ENCODE data around the gene PRPF6. TPM values are rescaled to one million over a fixed set of nuclear protein-coding genes. Genes with fewer than 3 reads are reported as not detected.

PRPF6 gene
- total RNA-seq, 1 donor, result 55.4 TPM

DNA sequence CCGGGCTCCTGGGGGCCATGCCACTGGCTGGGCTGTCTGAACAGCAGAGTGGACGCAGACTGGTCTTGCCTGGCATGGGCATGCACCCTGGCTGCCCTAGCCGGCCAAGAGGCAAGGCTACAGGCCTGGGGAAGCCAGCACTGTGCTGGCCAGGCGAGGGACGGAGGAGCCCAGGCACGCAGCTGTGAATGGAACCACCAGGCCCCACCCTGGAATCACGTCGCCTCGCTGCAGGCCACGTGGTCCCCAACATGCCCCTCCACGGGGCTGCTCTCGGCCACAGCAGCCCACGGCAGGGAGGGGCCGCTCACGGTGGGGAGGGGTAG, 28.8 kb upstream of the PRPF6 start:
- H3K4me3 ChIP-seq (ENCODE audit: low read depth, low read length), result no peak overlapping the region
- TF ChIP-seq, protein P1, sequence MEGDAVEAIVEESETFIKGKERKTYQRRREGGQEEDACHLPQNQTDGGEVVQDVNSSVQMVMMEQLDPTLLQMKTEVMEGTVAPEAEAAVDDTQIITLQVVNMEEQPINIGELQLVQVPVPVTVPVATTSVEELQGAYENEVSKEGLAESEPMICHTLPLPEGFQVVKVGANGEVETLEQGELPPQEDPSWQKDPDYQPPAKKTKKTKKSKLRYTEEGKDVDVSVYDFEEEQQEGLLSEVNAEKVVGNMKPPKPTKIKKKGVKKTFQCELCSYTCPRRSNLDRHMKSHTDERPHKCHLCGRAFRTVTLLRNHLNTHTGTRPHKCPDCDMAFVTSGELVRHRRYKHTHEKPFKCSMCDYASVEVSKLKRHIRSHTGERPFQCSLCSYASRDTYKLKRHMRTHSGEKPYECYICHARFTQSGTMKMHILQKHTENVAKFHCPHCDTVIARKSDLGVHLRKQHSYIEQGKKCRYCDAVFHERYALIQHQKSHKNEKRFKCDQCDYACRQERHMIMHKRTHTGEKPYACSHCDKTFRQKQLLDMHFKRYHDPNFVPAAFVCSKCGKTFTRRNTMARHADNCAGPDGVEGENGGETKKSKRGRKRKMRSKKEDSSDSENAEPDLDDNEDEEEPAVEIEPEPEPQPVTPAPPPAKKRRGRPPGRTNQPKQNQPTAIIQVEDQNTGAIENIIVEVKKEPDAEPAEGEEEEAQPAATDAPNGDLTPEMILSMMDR (IDR thresholded peaks at IDR 0.05; ENCODE audit: insufficient read depth, low read length), result no peak
- DNase-seq (ENCODE audit: low read depth), result no peak

DNA sequence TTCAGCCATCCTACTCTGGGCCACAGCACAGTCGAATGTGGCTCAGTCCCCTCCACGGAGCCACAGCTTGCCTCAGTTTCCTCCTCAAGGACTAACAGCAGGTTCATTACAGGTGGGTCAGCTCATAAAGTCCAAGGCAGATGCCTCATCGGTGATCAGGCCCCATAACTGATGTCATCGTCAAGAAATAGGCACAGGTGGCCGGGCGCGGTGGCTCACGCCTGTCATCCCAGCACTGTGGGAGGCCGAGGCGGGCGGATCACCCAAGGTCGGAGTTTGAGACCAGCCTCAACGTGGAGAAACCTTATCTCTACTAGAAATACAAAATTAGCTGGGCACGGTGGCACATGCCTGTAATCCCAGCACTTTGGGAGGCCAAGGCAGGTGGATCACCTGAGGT, 28.2 kb upstream of the PRPF6 start:
- TF ChIP-seq, protein P1 (IDR thresholded peaks at IDR 0.05; ENCODE audit: insufficient read depth, low read length), result no peak
- no peak for DNase-seq (ENCODE audit: low read depth)
- H3K4me3 ChIP-seq (ENCODE audit: low read depth, low read length), result no peak overlapping the region

DNA sequence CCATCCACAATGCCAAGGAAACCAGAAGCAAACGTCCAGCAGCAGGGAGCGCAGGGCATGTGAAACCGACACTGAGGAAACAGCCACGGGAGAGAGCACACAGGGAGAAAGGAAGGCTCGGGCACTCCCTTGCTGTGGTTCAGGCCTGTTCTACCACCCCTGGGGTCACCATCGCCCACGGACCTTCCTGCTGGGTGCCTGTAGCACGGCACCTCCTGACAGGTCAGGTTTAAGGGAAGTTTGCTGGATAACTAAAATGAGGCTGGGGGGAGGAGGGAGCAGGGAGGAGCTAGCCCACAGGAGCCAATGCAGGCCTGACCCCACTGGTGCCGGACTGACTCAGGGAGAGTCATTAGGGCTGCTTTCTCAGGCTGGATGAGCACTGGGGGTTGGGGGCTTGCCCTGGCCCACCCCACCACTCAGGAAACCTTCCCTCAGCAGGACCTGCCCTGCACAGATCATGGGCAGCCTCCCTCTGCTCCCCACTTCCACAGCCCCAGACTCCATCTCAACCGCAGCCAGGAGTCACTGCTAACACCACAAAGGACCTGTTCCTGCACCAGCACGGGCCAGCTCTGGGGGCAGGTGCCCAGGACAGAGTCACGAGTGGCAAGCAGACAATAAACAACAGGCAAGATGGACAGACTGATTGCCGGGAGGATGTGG, 27.0 kb upstream of the PRPF6 start:
- TF ChIP-seq, protein P1 (IDR thresholded peaks at IDR 0.05; ENCODE audit: insufficient read depth, low read length), result no peak
- H3K4me3 ChIP-seq (ENCODE audit: low read depth, low read length), result peak overlapping the region; percentile 87
- no peak for DNase-seq (ENCODE audit: low read depth)

DNA sequence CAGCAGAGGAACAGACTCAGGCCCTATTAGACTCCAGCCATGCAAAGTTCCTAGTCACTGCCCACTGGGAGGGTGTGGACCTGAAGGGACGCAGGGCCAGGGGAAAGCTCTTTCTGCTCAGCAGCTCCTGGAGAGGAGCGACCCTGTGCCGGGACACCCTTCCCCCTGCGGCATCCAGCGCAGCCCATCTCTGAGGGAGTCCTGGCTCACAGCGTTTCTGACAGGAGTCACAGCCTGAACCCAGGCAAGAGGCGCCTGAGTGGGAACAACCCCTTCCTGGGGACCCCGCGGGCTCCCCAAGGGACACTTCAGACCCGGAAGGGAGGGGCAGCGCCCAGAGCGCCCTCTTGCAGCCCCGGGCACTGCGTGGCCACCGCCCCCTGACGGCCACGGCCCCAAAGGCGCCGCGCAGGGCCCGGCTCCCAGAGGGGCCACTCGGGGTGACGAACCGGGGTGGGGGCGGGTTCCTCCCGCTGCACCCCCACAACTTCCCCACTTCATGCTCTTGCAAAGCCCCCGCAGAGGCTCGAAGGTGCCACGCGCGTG, 25.6 kb upstream of the PRPF6 start:
- DNase-seq (ENCODE audit: low read depth), result peak; percentile 36
- TF ChIP-seq, protein P1 (IDR thresholded peaks at IDR 0.05; ENCODE audit: insufficient read depth, low read length), result no peak
- H3K4me3 ChIP-seq (ENCODE audit: low read depth, low read length), result peak overlapping the region; percentile 87

DNA sequence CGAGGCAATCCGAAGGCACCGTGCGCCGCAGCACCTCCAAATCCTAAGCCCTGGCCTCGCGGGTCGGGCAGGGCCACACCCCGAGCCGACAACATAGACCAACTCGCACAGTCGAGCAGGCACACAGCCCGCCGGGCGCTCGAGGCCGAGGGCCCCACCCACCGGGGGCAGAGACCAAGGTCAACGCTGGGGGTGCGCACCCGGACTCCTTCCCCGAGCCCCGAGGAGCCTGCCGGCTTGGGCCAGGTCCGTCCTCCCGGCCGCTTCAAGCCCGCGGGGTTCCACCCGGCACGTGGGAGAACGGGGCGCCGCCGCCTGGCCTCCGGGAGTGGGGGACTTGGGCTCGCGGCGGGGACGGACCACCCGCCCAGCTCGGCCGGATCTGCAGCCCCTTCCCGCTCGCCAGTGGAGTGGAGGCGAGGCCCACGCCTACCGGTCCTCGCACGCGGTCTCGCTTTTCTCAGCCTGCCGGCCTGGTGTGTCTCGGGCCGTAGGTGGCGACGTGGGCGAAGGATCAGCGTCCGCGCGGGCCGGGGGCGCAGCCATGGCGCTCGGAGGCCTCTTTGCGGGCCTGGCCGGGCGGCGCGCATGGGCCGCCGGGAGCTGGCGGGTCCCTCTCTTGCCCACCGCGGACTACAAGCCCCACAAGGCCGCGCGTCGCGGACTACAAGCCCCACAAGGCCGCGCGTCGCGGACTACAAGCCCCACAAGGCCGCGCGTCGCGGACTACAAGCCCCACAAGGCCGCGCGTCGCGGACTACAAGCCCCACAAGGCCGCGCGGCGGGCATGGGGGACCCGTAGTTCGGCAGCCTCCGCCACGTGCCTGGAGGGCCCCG, 24.9 kb upstream of the PRPF6 start, which contains the start of gene UCKL1:
Gene UCKL1 (minus strand): TSS at position 590 of the 837 bp plus-strand sequence. CDS start 44 bp downstream, at position 546.
- peak; percentile 90 for DNase-seq (ENCODE audit: low read depth)
- TF ChIP-seq, protein P1 (IDR thresholded peaks at IDR 0.05; ENCODE audit: insufficient read depth, low read length), result no peak
- H3K4me3 ChIP-seq (ENCODE audit: low read depth, low read length), result peak within 1 kb of the TSS; percentile 87

DNA sequence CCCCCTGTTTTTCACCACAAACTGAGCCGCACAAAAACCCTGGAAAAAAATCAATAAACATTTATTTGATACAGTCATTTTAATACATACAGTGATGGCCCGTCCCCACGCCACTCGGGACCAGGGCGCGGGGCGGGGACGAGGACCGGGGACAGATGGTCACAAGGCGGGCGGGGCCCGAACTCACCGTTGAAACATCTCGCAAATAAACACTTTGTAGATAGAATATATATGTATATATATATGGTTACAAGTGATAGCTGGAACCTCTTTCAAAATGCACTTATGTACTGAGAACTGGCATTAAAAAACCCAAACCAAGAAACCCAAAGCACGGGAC, 24.3 kb upstream of the PRPF6 start:
- TF ChIP-seq, protein P1 (IDR thresholded peaks at IDR 0.05; ENCODE audit: insufficient read depth, low read length), result no peak
- H3K4me3 ChIP-seq (ENCODE audit: low read depth, low read length), result peak overlapping the region; percentile 61
- DNase-seq (ENCODE audit: low read depth), result no peak
